ENCODE results near the gene MINDY2. TPM values are rescaled to one million over a fixed set of nuclear protein-coding genes. Genes with fewer than 3 reads are reported as not detected.

The MINDY2 gene
- total RNA-seq, 1 donor from 2014 or later, result 31.2 TPM

GRCh38 chr15:58748852-58749531, 22.1 kb upstream of the MINDY2 start:
- H3K27ac ChIP-seq, result peak overlapping the region; percentile 94
- TF ChIP-seq CTCF (IDR thresholded peaks at IDR 0.05), result no peak
- no peaks in the 10 kb centered on the region for H3K27me3 ChIP-seq
- ATAC-seq (peak; percentile 57), DNase-seq (peak; percentile 81)
- H3K36me3 ChIP-seq, result no peaks in the 10 kb centered on the region
- peaks cover 23% of the 10 kb centered on the region for H3K4me1 ChIP-seq
- intact Hi-C loops (cut with DNase I), result no loop called here
- peak overlapping the region; percentile 82 for H3K4me3 ChIP-seq
- no peaks in the 10 kb centered on the region for H3K9me3 ChIP-seq

- Histone ChIP-seq H3K27ac (peak within 1 kb of the TSS; percentile 94), H3K4me1 (peaks cover 23% of the 10 kb centered on the region), H3K9me3 (no peaks in the 10 kb centered on the region), H3K27me3 (no peaks in the 10 kb centered on the region), H3K36me3 (no peaks in the 10 kb centered on the region), H3K4me3 (peak within 1 kb of the TSS; percentile 82)
- TF ChIP-seq CTCF (IDR thresholded peaks at IDR 0.05), result no peak
- peak; percentile 98 for ATAC-seq
- intact Hi-C loops (cut with DNase I), result no loop called here
- DNase-seq, result peak; percentile 100
Observed at GRCh38 chr15:58749532-58750337, 21.4 kb upstream of the MINDY2 start, which contains the start of gene ADAM10. ADAM10 (minus strand) TSS chr15:58749707; CDS start chr15:58749534, 173 bp downstream.

GRCh38 chr15:58752716-58753115, 18.4 kb upstream of the MINDY2 start:
- intact Hi-C loops (cut with DNase I), result no loop called here

GRCh38 chr15:58755350-58755749, 15.8 kb upstream of the MINDY2 start:
- intact Hi-C loops (cut with DNase I), result no loop called here
- H3K36me3 ChIP-seq, result no peaks in the 10 kb centered on the region
- no peaks in the 10 kb centered on the region for H3K27me3 ChIP-seq
- H3K9me3 ChIP-seq, result no peaks in the 10 kb centered on the region
- no peak for ATAC-seq
- TF ChIP-seq CTCF (IDR thresholded peaks at IDR 0.05), result no peak
- DNase-seq, result no peak
- H3K27ac ChIP-seq, result no peak overlapping the region
- no peaks in the 10 kb centered on the region for H3K4me1 ChIP-seq
- no peak overlapping the region for H3K4me3 ChIP-seq

More at GRCh38 chr15:58752716-58753115, 18.4 kb upstream of the MINDY2 start:
- H3K27me3 ChIP-seq, result no peaks in the 10 kb centered on the region
- peaks cover 3% of the 10 kb centered on the region for H3K4me1 ChIP-seq
- no peak for TF ChIP-seq CTCF (IDR thresholded peaks at IDR 0.05)
- H3K27ac ChIP-seq, result no peak overlapping the region
- no peak for ATAC-seq
- no peaks in the 10 kb centered on the region for H3K36me3 ChIP-seq
- no peaks in the 10 kb centered on the region for H3K9me3 ChIP-seq
- no peak overlapping the region for H3K4me3 ChIP-seq
- DNase-seq, result no peak

- no peaks in the 10 kb centered on the region for H3K4me1 ChIP-seq
- no peaks in the 10 kb centered on the region for H3K27me3 ChIP-seq
- H3K4me3 ChIP-seq, result no peak overlapping the region
- no peak for TF ChIP-seq CTCF (IDR thresholded peaks at IDR 0.05)
- H3K9me3 ChIP-seq, result no peaks in the 10 kb centered on the region
- no peak for ATAC-seq
- H3K27ac ChIP-seq, result no peak overlapping the region
- H3K36me3 ChIP-seq, result no peaks in the 10 kb centered on the region
- no peak for DNase-seq
- intact Hi-C loops (cut with DNase I), result no loop called here
Observed at GRCh38 chr15:58755956-58756355, 15.1 kb upstream of the MINDY2 start.

Measured in upper lobe of right lung (tissue), 1 donor.